Panc1 (cell line): ENCODE data around the gene PHF8. TPM values are rescaled to one million over a fixed set of nuclear protein-coding genes. Genes with fewer than 3 reads are reported as not detected.

ENCODE experiments used
- ATAC-seq: fragments of 200-7000 bp; cut with Tn5 transposase; 2 replicates; pipeline ENCODE4 v1.9.1; 2020; ENCODE audit warnings: mild to moderate bottlenecking, moderate library complexity
- BruUV-seq: library from RNA; stranded (reverse); fragments of 400-500 nt; replicated peaks from 2 replicates; lab custom pipeline; 2021; lab: Mats Ljungman, UMichigan
- CTCF ChIA-PET: fragments of 300-600 bp; sonication (Branson Sonifier 250); formaldehyde crosslinking; loops from one replicate; lab custom pipeline; 2022; ENCODE audit warnings: antibody characterized with exemption; lab: Charles Lee
- POLR2A ChIA-PET: fragments of 300-600 bp; sonication (Branson Sonifier 250); formaldehyde crosslinking; loops from one replicate; lab custom pipeline; 2022; ENCODE audit warnings: antibody characterized with exemption; lab: Charles Lee
- DNase-seq: peaks from one replicate; pipeline ENCODE4 v3.0.0-alpha.2; 2010; ENCODE audit warnings: low read depth, low spot score
- H3K27ac ChIP-seq: 2 replicates; pipeline ENCODE4 v1.5.1; 2011; ENCODE audit warnings: mild to moderate bottlenecking, low read length, inconsistent platforms
- H3K27me3 ChIP-seq: fragments of 200-500 bp; sonication (Bioruptor generic); 2 replicates; pipeline ENCODE4 v1.6.0; 2014; ENCODE audit warnings: low read length, inconsistent platforms; ENCODE audit not compliant: control insufficient read depth, insufficient read depth
- H3K36me3 ChIP-seq: fragments of 200-500 bp; sonication (Bioruptor generic); 2 replicates; pipeline ENCODE4 v1.5.1; 2014; ENCODE audit warnings: inconsistent platforms, mild to moderate bottlenecking, low read length, moderate library complexity; ENCODE audit not compliant: control insufficient read depth, insufficient read depth
- H3K4me1 ChIP-seq: 2 replicates; pipeline ENCODE4 v1.5.1; 2011; ENCODE audit warnings: inconsistent platforms, mild to moderate bottlenecking, low read length, moderate library complexity; ENCODE audit not compliant: control insufficient read depth, insufficient read depth
- H3K4me3 ChIP-seq, 2 experiments: 2 replicates each; pipeline ENCODE4 v1.5.1; 2011 to 2012; ENCODE audit warnings: low read depth in 2 of 2, low read length in 2 of 2, mild to moderate bottlenecking in 2 of 2, inconsistent platforms in 1 of 2, moderate library complexity in 1 of 2
- H3K9me3 ChIP-seq: fragments of 200-500 bp; sonication (Bioruptor generic); 2 replicates; pipeline ENCODE4 v1.5.1; 2014; ENCODE audit warnings: low read depth, mild to moderate bottlenecking, inconsistent platforms, low read length, moderate library complexity; ENCODE audit not compliant: control insufficient read depth, insufficient read depth
- POLR2AphosphoS5 ChIP-seq: IDR thresholded peaks from 2 replicates; pipeline ENCODE4 v1.6.1; 2012; ENCODE audit warnings: mild to moderate bottlenecking, low read depth, low read length, moderate library complexity
- SIN3A ChIP-seq: IDR thresholded peaks from 2 replicates; pipeline ENCODE4 v1.6.1; 2012; ENCODE audit warnings: low read depth, mild to moderate bottlenecking, low read length, moderate library complexity, borderline replicate concordance; ENCODE audit not compliant: insufficient read depth
- TCF7L2 ChIP-seq: IDR thresholded peaks from 2 replicates; pipeline ENCODE4 v1.6.1; 2011; ENCODE audit warnings: mild to moderate bottlenecking, low read depth, low read length, inconsistent platforms
- in situ Hi-C: cut with HindIII; loops from 2 replicates; pipeline ENCODE4 v1.10.0; 2016; ENCODE audit warnings: low sequenced_read_pairs, low pct_unique_long_range_greater_than_20kb
- intact Hi-C: fragments of 100-400 bp; cut with micrococcal nuclease; formaldehyde crosslinking; loops from one replicate; pipeline ENCODE4 v1.10.0; 2022; ENCODE audit not compliant: unreplicated experiment
- total RNA-seq: library from RNA; stranded (reverse); gene quantifications from one replicate; pipeline ENCODE4 v1.2.1, GENCODE V29; 2021; ENCODE audit not compliant: unreplicated experiment
- TF ChIP-seq, protein P1 (sequence below): fragments of 450-650 bp; IDR thresholded peaks from 2 replicates; pipeline ENCODE4 v1.5.1; 2017; ENCODE audit warnings: mild to moderate bottlenecking
- TF ChIP-seq, protein P2 (sequence below), 2 experiments: IDR thresholded peaks; 2 replicates each; pipeline ENCODE4 v1.6.1; 2011 to 2012; ENCODE audit warnings: low read depth in 2 of 2, control low read depth in 1 of 2, low read length in 1 of 2, mild to moderate bottlenecking in 1 of 2, moderate library complexity in 1 of 2; ENCODE audit not compliant: insufficient read depth in 1 of 2

Gene PHF8
- total RNA-seq, 1 experiment from 2014 or later, result 27.5 TPM

DNA sequence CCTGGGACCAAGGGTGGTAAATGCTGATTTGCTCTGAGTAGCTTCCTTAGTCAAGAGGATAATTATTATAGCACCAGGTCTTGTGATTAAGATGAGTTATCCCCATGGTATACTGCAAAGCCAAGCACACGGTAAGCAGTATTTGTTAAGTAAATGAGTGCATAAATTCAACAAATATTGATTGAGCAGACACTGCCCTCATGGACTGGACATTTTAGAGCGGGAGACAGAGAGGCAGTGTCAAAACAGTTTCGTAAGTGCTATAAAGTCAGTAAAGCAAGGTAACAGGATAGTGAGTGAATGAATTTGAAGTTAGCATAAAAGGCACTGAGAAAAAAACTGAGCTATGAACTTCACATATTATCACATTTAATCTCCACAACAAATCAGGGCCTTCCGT is 13.9 kb downstream of the PHF8 start:
- in situ Hi-C loops (no loop called here), intact Hi-C loops (no loop called here)
- no peak overlapping the region for H3K4me3 ChIP-seq
- no TSS peak for BruUV-seq
- POLR2A ChIA-PET, result no interaction called here
- H3K36me3 ChIP-seq, result no peaks in the 10 kb centered on the region
- H3K27me3 ChIP-seq, result no peaks in the 10 kb centered on the region
- ATAC-seq (no peak), DNase-seq (no peak)
- H3K27ac ChIP-seq, result no peak overlapping the region
- H3K4me1 ChIP-seq, result no peaks in the 10 kb centered on the region
- H3K9me3 ChIP-seq, result no peaks in the 10 kb centered on the region
- CTCF ChIA-PET, result no interaction called here
- TF ChIP-seq, protein P1, sequence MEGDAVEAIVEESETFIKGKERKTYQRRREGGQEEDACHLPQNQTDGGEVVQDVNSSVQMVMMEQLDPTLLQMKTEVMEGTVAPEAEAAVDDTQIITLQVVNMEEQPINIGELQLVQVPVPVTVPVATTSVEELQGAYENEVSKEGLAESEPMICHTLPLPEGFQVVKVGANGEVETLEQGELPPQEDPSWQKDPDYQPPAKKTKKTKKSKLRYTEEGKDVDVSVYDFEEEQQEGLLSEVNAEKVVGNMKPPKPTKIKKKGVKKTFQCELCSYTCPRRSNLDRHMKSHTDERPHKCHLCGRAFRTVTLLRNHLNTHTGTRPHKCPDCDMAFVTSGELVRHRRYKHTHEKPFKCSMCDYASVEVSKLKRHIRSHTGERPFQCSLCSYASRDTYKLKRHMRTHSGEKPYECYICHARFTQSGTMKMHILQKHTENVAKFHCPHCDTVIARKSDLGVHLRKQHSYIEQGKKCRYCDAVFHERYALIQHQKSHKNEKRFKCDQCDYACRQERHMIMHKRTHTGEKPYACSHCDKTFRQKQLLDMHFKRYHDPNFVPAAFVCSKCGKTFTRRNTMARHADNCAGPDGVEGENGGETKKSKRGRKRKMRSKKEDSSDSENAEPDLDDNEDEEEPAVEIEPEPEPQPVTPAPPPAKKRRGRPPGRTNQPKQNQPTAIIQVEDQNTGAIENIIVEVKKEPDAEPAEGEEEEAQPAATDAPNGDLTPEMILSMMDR, result no peak

DNA sequence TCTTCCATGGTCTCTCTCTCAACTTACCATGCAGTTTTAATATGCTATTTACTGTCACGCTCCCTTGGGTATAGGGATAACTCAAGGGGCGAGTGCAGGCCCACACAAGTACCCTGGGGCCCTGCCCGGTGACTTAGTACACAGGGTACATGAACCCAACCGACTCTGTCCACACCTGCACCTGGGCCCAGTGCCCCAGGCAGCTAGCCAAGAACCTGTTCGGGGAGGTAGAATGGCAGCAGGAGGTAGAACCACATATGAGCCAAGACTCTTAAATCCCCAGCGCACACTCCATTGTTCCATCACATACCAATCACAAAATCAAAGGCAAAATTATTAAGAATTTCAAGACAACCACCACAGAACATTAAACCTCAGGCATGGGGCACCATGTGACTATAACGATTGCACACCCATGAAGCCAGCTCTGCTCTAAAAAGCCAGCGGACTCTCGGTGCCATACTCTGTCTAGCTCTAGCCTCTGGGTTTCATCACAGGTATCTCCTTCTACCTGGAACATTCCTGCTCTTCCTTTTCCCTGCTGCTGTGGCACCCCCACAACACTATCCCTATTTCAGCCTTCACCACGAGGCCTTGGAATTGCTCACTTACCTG is 14.6 kb downstream of the PHF8 start:
- Histone ChIP-seq H3K36me3 (no peaks in the 10 kb centered on the region), H3K27ac (no peak overlapping the region), H3K4me1 (no peaks in the 10 kb centered on the region), H3K9me3 (no peaks in the 10 kb centered on the region), H3K27me3 (no peaks in the 10 kb centered on the region), H3K4me3 (no peak overlapping the region)
- TF ChIP-seq SIN3A (no peak), TCF7L2 (no peak), POLR2AphosphoS5 (no peak)
- TF ChIP-seq, protein P2, sequence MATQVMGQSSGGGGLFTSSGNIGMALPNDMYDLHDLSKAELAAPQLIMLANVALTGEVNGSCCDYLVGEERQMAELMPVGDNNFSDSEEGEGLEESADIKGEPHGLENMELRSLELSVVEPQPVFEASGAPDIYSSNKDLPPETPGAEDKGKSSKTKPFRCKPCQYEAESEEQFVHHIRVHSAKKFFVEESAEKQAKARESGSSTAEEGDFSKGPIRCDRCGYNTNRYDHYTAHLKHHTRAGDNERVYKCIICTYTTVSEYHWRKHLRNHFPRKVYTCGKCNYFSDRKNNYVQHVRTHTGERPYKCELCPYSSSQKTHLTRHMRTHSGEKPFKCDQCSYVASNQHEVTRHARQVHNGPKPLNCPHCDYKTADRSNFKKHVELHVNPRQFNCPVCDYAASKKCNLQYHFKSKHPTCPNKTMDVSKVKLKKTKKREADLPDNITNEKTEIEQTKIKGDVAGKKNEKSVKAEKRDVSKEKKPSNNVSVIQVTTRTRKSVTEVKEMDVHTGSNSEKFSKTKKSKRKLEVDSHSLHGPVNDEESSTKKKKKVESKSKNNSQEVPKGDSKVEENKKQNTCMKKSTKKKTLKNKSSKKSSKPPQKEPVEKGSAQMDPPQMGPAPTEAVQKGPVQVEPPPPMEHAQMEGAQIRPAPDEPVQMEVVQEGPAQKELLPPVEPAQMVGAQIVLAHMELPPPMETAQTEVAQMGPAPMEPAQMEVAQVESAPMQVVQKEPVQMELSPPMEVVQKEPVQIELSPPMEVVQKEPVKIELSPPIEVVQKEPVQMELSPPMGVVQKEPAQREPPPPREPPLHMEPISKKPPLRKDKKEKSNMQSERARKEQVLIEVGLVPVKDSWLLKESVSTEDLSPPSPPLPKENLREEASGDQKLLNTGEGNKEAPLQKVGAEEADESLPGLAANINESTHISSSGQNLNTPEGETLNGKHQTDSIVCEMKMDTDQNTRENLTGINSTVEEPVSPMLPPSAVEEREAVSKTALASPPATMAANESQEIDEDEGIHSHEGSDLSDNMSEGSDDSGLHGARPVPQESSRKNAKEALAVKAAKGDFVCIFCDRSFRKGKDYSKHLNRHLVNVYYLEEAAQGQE (IDR thresholded peaks at IDR 0.05; ENCODE audit: insufficient read depth in 1 of 2, low read depth in 2 of 2, low read length in 1 of 2), result no peak
- TF ChIP-seq, protein P1, result no peak
- ChIA-PET POLR2A (no interaction called here), CTCF (no interaction called here)
- in situ Hi-C loops, result no loop called here
- intact Hi-C loops, result no loop called here
- no peak for DNase-seq
- no TSS peak for BruUV-seq
- no peak for ATAC-seq
